ENCODE results near the gene GBX1.

The GBX1 gene

DNA sequence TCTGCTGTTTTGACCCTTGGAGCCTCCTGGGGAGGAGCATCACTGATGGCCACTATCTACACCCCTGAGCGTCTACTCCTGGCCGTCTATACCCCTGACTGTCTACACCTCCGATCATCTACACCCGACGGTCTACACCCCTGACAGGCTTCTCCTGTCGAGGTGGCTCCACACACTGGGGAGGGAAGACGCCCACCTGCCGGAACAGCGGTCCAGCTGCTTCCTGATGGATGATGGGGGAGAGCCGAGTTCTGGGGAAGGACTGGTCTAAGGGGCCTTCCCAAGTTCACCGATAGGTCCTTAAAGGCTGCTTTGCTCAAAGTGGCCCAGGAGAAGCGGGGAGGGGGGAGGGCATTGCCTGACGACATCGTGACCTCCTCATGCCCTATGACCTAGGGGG is 39.4 kb downstream of the GBX1 start:
- no peak for DNase-seq (ENCODE audit: low read depth)

DNA sequence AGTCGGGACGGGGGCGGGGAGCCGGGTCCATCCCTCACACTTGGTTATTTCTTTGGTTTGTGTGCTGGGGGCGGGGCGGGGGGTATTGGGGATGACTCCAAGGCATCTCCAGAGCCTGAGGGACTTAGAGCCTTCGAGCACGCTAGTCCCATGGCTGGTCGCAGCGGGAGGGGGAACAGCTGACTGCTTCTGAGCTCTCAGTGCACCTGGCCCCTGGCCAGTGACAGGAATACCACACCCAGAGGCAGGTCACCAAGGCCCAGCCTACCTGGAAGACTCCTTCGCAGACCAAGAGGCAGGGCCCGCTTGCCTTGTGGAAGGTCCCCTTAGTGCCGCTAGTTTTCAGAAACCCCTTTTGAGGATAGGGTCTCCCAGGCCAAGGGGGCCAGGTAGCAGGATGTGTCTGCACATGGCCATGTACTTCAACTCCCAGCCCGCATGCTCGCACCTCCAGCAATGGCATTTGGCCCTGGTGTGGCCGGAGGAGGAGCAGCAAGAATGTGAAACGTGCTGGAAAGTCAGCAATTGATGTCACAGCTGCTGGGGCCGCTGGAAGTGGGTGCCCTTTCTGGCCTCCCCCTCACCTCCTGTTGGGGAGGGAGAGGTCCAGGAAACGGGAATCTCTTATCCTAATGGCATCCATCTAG is 40.9 kb downstream of the GBX1 start:
- no peak for DNase-seq (ENCODE audit: low read depth)

DNA sequence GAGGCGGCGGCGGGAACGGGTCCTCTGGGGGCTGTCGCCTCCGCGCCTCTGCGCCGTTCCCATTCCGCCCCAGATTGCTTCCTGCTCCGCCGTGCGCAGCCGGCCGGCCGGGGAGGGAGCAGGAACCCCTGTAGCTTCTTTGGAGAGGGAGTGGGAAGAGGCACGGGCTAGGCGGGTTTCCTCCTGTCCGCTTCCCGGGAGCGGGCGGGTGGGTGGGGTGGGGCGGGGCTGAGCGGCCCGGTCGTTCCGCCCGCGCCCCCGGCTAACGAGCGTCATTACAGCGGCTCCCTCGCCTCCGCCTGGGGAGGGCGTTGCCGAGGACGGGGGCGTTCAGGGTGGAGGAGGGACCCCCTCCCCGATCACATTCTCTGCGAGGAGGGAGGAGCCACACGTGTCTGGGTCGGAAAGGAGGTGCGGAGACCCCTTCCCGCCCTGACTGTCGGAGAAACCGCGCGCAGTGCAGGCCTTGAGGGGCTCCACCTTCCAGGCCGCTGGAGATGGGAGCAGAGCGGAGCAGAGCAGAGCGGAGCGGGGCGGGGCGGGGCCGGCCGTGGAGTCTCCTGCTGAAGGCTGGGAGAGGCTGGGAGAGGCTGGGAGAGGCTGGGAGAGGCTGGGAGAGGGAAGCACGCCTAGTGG is 41.5 kb downstream of the GBX1 start:
- DNase-seq (ENCODE audit: low read depth) = no peak

DNA sequence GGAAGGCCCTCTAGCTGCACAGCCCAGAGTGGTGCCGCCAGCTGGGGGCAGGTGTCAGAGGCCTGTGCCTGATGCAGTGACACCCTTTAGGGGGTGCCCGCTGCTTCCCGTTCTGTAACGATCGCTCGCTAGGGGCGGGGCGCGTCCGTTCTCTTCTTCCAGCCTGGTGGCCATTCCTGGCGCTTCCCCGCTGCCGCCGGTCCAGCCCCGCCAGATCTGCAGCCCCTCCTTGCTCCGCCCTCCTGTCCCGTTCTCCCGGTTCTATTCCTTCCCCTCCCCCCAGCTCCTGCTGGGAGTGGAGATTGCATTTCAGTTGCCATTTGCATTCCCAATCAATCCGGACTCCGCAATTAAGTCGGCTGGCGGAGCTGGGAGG is 42.0 kb downstream of the GBX1 start:
- DNase-seq (ENCODE audit: low read depth) = no peak

DNA sequence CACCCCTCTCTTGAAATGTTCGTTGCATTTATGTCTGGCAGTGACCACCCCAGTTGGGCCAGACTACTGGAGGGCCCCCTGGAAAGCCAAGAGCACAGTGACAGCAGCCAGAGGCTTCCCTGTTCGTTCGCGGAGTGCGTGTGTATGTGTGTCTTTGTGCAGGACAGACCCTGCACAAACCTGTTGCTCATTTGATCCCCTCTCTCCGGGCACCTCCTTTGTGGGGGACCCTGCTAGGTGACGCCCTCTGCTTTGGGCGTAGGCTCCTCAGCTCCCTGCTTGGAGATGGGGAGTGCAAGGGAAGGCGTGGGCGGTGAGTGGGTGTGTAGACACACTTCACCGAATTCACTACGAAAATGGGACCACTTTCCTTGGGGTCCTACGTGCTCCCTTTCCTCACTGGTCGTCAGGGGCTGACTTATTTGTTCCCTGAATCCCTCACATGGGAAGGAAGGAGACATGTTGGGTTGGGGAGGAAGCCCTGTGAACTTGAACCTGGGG is 42.5 kb downstream of the GBX1 start:
- DNase-seq (ENCODE audit: low read depth) = no peak

DNA sequence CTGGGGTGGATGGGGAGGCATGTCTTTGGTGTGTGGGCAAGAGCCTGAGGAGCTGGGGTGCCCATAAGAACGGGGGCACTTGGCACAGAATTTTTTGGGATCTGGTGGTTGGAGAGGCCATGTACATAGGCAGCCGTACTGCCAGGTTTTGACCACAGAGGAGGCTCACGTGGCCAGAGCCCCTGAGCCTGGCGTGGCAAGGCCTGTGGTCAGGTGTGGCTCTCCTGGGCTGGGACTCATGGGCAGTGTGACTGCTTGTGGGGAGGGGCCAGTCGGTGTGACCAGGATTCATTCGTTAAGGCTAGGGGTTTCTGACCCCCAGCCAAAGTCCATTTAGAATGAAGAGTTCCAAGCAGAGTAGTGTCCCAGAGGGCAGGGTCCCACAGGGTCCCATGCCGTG is 43.0 kb downstream of the GBX1 start:
- no peak for DNase-seq (ENCODE audit: low read depth)

DNA sequence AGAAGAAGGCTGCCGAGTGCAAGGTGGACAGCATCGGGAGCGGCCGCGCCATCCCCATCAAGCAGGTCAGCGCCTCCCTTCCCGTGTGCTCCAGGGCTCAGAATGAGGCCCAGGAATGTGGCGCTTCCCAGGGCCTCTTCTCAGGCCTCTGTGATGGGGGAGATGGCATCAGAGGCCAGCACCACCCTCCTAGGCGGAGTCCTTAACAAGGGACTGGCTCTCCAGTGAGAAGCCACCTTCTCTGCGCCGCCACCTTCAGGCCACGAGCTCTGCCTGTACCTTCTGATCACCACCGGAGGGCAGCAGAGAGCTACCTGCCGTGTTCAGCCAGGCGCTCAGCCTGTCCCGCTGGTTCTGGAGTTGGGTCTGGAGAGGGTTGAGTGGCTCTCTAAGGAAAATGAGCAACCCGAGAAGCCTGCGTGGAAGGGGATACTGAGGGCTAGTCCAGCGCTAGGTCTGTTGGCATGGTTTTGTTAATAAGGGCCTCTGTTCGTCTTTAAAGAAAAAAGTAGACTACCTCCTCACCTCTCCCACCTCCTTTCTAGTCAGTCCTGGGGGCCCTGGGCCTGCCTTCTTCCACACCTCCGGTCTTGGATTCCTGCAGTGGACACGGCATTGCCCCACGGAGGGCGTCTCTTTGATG is 43.6 kb downstream of the GBX1 start:
- DNase-seq (ENCODE audit: low read depth) = peak; percentile 56

DNA sequence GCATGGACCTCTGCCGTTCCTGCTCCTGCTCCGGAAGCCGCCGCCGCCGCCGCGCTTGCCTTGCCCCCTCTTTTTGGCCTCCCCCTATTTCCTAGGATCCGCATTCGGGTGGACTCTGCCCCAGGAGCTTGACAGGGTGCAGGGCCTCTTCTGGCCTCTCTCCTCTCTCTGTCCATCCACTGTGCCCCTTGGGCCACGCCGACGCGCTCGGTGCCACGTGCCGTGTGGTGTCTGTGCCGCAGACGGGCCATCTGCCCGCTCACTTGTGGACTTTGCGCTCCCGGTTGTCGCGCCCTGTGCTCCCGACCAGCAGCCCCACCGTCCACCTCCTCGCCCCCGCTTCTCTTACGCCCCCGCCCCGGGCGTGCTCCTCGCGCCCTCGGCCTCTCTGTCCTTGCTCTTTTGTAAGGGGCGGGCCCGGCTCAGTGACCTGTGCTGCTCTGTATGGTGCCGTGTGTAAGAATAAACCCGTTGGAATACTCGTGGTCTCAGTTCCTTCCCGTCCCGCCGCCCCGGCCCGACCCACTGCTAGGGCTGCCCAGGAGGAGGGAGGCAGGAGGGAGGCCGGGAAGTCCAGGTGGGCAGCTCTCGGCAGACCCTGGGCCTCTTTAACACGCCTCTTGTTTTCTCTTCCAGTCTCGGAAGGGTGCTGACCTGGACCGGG is 44.2 kb downstream of the GBX1 start:
- DNase-seq (ENCODE audit: low read depth) = no peak

DNA sequence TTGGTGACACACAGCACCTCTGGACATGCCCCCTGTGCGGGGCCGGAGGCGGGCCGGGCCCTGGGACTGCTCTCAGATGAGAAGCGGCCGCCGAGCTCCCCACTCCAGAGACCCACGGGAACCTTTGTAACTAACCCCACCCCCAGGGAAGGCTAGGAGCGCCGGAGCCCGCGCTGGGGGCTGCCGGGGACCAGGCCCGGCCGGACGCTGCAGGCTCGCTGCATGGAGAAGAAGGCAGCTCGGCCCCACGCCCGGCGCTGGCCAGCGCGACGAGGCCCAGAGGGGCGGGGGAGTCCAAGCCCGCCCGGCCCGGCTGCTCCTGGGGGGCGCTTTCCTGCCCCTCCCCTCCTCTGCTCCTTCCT is 44.7 kb downstream of the GBX1 start:
- DNase-seq (ENCODE audit: low read depth) = no peak

DNA sequence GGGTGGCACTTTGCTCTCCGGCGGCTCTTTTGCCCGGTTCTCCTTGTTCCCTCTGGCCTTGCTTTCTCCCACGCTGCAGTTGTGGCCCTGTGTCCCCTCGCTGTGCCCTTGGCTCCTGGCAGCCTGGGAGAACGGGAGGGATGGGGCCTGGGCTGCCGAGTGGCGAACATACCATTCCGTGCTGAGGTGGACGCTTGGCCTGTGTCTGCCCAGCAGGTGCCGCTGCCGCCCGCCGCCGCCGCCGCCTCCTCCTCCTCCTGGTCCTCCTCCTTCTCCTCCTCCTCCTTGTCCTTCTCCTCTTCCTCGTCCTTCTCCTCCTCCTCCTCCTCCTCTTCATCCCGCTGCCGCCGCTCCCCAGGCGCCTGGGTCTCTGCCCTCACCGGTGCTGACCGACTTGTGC is 45.2 kb downstream of the GBX1 start:
- no peak for DNase-seq (ENCODE audit: low read depth)

DNA sequence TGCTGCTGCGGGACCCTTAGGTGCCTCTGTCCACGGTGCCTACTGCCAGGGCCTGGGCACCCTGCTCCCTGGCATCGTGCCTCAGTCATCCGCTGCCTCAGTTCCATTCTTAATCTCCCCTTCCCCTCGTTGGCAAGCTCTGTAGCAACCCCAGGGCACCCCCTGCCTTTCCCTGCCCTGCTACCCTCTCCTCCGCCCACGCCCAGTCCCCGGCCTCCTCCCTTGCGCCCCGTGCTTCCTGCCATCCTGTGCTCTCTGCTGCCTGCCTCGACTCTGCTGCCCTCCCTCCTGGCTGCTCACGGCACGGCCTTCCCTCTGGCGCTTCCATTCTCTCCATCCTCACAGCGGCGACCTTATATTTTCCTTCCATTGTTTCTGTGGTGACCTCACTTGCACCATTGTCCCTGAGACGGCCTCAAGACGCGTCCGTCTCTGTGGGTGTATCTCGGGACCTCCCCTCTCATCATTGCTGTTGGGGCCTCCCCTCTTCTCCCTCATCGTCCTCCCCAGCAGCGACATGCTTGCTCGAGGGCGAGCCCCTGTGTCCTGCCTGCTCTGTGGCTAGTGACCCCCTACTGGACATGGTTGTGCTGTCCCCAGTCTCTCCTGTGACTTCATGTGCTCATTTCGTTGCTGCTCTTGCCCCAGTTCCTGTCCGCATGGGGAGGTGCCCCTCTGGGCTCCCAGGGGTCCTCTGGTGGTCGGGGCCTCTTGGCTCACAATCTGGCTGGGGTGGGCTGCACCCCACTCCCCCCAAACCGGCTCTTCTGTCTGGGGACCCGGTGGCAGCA is 45.9 kb downstream of the GBX1 start:
- no peak for DNase-seq (ENCODE audit: low read depth)

DNA sequence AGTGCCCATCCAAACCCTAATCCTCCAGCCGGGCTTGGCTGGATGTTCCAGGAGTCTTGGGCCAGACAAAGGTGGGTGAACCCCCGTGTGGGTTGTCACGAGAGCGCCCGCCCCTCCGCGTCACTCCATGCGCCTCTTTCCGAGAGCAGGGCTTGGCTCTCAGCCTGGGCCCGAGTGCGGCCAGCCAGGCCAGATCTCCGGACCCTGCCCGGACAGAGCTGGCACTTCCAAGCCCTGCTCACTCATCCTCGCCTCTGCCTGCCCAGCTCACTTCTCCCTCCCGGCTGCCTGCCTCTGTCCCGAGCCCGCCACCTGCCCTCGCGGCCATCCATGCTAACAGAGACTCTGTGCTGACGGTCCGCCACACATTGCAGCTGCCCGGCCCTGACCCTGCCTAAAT is 46.6 kb downstream of the GBX1 start:
- DNase-seq (ENCODE audit: low read depth) = no peak

DNA sequence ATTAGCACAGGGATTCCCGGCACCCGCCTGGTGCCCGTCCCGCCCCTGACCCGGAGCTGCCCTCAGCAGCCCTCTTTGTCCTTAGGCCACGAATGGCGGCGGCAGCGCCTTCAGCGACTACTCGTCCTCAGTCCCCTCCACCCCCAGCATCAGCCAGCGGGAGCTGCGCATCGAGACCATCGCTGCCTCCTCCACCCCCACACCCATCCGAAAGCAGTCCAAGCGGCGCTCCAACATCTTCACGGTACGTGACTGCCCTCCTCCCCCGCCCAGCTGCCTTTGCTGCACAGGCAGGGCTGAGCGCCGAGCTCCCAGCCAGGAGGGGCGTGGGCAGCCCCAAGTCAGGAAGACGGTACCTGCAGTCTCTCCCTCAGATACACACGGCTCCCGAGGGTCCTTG is 47.6 kb downstream of the GBX1 start:
- DNase-seq (ENCODE audit: low read depth) = no peak

DNA sequence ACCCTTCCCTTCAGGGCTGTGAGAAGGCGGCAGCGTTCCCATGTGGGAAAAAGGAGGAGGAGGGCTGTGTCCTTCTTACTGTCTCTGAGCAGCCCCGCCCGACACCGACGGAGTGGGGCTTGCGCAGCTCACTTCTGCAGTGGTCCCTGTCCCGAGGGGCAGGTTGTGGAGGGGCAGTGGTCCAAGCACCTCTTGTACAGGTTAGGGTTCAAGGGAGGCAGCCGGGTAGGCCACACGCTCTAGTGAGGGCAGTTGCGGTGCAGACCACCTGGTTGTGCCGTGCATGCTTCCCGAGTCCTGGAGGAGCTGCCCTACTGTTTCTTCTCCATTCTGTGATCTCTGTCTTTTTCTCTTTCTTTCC is 48.5 kb downstream of the GBX1 start:
- no peak for DNase-seq (ENCODE audit: low read depth)

DNA sequence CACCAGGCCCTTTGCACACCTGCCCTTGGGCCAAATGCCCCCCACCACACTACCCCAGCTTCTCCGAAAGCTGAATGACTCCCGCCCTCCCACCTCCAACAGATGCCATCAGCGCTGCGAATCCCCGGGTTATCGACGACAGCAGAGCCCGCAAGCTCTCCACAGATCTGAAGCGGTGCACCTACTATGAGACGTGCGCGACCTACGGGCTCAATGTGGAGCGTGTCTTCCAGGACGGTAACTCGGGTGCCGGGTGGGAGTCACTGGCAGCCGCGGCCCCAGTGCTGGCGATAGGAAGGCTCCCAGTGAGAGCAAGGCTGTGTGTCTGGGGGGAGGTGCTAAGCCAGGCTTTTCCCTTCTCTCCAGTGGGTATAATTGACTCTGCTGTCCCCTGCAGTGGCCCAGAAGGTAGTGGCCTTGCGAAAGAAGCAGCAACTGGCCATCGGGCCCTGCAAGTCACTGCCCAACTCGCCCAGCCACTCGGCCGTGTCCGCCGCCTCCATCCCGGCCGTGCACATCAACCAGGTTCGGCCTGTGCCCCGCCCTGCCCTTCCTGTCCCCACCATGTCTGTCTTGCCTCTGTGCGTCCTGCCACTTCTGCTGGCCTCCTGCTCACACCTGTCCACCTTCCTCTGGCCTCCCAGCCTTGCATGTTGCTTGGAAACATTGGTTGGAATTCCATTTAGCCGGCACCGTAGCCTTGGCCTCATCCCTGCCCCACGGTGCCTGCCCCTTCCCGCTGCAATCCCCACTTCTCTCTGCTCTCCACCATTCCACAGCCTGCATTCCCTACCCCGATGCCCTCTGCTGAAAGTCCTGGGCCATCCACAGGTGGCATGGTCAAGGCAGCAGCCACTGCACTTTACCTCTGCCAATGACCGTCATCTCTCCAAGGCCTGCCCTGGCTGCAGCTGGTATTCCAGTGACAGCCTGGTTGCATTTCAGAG is 49.1 kb downstream of the GBX1 start:
- DNase-seq (ENCODE audit: low read depth) = no peak

DNA sequence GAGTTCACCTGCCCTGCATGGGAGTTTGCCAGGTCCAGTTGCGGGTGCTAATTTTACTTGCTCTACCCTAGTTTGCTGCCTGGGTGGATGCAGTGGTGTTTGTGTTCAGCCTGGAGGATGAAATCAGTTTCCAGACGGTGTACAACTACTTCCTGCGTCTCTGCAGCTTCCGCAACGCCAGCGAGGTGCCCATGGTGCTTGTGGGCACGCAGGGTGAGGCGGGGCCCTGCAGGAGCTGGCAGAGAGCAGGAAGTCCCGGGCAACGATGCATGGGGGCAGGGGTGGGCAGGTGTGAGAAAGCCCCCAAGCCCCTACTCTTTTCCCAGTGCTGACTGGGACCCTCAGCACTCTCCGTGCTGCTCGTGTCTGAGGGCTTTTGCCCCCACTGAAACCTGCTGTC is 49.9 kb downstream of the GBX1 start:
- no peak for DNase-seq (ENCODE audit: low read depth)

DNA sequence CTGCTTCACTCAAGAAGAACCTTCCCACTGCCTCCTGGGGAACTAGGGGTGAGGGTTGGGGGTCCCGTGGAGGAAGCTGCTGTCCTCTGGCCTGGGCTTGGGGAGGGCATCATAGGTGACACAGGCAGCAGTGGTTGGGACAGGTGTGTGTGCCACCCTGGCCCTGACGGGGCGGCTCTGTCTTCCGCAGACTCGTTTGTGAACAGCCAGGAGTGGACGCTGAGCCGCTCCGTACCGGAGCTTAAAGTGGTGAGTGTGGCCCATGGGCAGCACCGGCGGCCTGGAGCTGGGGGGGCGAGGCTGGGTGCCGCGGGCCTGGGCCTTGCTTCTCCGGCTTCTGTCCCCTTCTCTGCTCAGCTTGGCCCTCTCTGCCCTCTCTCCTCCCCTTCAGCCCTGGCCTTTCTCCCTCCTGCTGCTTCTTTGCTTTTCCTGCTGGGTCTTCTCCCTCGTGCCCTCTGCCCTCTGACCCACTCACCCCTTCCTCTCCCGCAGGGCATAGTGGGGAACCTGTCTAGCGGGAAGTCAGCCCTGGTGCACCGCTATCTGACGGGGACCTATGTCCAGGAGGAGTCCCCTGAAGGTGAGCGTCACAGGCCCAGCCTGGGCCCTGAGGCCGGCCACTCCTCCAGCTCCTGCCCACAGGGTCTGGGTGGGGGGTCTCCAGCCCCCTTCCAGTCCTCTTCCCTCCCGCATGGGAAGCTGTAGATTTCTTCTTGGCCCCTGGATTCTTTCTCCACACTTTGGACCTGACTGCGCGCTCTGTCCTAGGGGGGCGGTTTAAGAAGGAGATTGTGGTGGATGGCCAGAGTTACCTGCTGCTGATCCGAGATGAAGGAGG is 50.7 kb downstream of the GBX1 start:
- DNase-seq (ENCODE audit: low read depth) = no peak

DNA sequence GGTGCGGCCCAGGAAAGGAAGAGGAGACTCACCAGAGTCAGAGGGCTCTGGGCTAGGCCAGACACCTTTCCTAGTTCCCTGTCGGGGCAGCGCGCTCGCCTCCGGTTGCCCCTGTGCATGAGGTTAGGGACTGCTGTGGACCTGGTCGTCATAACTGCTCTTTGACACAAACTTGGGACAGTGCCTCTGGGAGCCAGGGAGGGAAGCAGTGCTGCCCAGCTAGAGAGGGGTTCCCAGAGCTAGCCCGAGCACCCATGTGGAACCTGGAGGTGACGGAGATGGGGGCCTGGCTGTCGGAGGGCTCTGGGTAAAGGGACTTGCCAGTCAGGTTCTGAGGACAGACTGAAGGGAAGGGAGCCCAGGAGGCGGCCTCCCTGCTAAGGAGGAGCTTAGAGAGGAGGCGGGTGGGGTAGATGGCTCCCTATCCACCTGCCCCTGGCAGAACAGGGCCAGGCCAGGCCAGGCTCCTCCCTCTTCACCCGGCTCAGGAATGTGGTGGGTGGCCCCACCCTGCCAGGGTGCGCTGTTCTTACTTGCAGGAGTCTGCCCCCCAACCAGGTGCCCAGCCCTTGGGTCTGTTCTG is 51.6 kb downstream of the GBX1 start:
- no peak for DNase-seq (ENCODE audit: low read depth)

DNA sequence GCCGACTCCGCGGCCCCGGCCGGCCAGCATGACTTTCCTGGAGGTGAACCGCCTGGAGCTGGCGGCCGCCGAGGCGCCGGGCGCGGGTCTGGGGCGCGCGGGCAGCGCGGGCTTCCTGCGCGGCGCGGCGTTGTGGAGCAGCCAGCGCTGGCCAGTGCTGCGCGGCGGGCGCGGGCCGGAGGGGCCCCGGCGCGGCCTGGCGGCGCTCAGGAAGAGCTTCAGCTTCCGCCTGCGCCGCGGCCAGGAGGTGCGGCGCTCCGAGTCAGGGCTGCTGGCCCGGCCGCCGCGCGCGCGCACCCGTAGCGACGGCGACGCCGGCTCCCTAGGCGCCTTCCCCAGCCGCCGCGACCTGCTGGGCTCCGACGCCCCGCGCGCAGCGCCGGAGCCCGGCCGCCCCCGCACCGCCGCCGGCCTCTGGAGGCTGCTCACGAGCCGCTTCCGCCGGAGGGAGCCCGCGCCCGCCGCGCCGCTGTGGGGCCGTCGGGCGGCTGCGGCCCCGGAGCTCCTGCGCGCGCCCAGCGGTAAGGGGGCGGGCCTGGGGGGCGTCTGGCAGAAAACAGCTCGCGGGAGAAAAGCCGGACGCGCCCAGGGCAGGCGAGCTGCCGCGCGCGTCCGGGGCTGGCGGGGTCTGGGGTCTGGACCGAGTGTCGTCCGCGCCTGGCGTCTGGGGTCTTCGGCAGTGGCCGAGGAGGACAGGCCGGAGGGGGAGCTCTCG is 52.2 kb downstream of the GBX1 start:
- DNase-seq (ENCODE audit: low read depth) = no peak

All from stromal cell of bone marrow (primary cell).